CD4-positive, CD25-positive, alpha-beta regulatory T cell (primary cell): Measurements from ENCODE around the gene RRBP1. TPM values are rescaled to one million over a fixed set of nuclear protein-coding genes. Genes with fewer than 3 reads are reported as not detected.
A peak's percentile ranks its signal among the peaks of the same experiment; 100 is the strongest.

ENCODE experiments used
- ATAC-seq, 2 donors: fragments of 150-1000 bp; cut with Tn5 transposase; one replicate each; pipeline ENCODE4 v1.10.0; 2021; ENCODE audit warnings: low read depth in 2 of 2, moderate number of reproducible peaks in 2 of 2, moderate library complexity in 1 of 2
- DNase-seq, 3 donors: peaks; one replicate each; pipeline versions ENCODE4 v3.0.0 to v3.0.0-alpha.2; 2012 to 2022; ENCODE audit warnings: mixed read lengths in 1 of 3
- H3K27ac ChIP-seq: one replicate; pipeline ENCODE4 v1.7.0; 2013; ENCODE audit warnings: mild to moderate bottlenecking, low read length; ENCODE audit not compliant: insufficient read depth, poor library complexity, severe bottlenecking
- H3K27me3 ChIP-seq: one replicate; pipeline ENCODE4 v1.7.0; 2013; ENCODE audit warnings: low read length; ENCODE audit not compliant: control insufficient read depth, insufficient read depth
- H3K36me3 ChIP-seq: one replicate; pipeline ENCODE4 v1.7.0; 2013; ENCODE audit warnings: mild to moderate bottlenecking, low read length, moderate library complexity; ENCODE audit not compliant: control insufficient read depth, insufficient read depth
- H3K4me1 ChIP-seq: 2 replicates; pipeline ENCODE4 v1.7.0; 2013; ENCODE audit warnings: mild to moderate bottlenecking, low read length; ENCODE audit not compliant: insufficient read depth, control insufficient read depth, poor library complexity, severe bottlenecking
- H3K4me3 ChIP-seq: one replicate; pipeline ENCODE4 v1.7.0; 2013; ENCODE audit warnings: low read depth, mild to moderate bottlenecking, low read length, moderate library complexity
- H3K9me3 ChIP-seq, 2 experiments: 1 replicate in 1 of 2; 2 replicates in 1 of 2; pipeline ENCODE4 v1.7.0; 2013; ENCODE audit warnings: low read length in 2 of 2, mild to moderate bottlenecking in 1 of 2, moderate library complexity in 1 of 2; ENCODE audit not compliant: control insufficient read depth in 2 of 2
- H3K27ac Mint-ChIP-seq, 3 donors: one replicate each; pipeline ENCODE4 v1.8.0; 2020 to 2022; ENCODE audit warnings: mild to moderate bottlenecking in 3 of 3, mixed read lengths in 3 of 3, moderate library complexity in 2 of 3
- H3K27me3 Mint-ChIP-seq: one replicate; pipeline ENCODE4 v1.8.0; 2022; ENCODE audit warnings: mild to moderate bottlenecking, mixed read lengths
- H3K36me3 Mint-ChIP-seq: one replicate; pipeline ENCODE4 v1.8.0; 2020; ENCODE audit warnings: mixed read lengths
- H3K4me1 Mint-ChIP-seq, 4 donors: one replicate each; pipeline ENCODE4 v1.8.0; 2020 to 2022; ENCODE audit warnings: mixed read lengths in 4 of 4, mild to moderate bottlenecking in 1 of 4
- H3K4me3 Mint-ChIP-seq, 4 donors: one replicate each; pipeline ENCODE4 v1.8.0; 2020 to 2022; ENCODE audit warnings: mild to moderate bottlenecking in 4 of 4, mixed read lengths in 4 of 4, moderate library complexity in 3 of 4
- H3K9me3 Mint-ChIP-seq, 7 donors: one replicate each; pipeline ENCODE4 v1.8.0; 2020 to 2022; ENCODE audit warnings: mixed read lengths in 7 of 7, mild to moderate bottlenecking in 3 of 7, moderate library complexity in 2 of 7
- polyA plus RNA-seq, 4 donors: library from polyadenylated mRNA; unstranded; fragments of 300-500 nt; fragmentation: Illumina TruSeq; gene quantifications; one replicate each; pipeline ENCODE4 v1.2.3, GENCODE V29; 2021
- total RNA-seq: library from RNA; stranded (reverse); gene quantifications from one replicate; pipeline ENCODE4 v1.2.3, GENCODE V29; 2022

RRBP1 gene
- total and polyA plus RNA-seq, 5 donors from 2014 or later = 0.60 to 33.6 (median 1.8) TPM

- Mint-ChIP-seq H3K36me3 (no peaks in the 10 kb centered on the region), H3K27ac (peak overlapping the region in 1 of 3 donors; percentile 31), H3K9me3 (no peaks in the 10 kb centered on the region), H3K4me1 (peaks cover 0 to 5% (median 0%) of the 10 kb centered on the region in 4 donors), H3K4me3 (no peak overlapping the region), H3K27me3 (no peaks in the 10 kb centered on the region)
- Histone ChIP-seq H3K27ac (no peak overlapping the region), H3K4me3 (no peak overlapping the region), H3K36me3 (no peaks in the 10 kb centered on the region), H3K4me1 (no peaks in the 10 kb centered on the region), H3K27me3 (no peaks in the 10 kb centered on the region), H3K9me3 (no peaks in the 10 kb centered on the region)
- DNase-seq (no peak), ATAC-seq (no peak)
Observed at GRCh38 chr20:17647391-17648314, 34.4 kb downstream of the RRBP1 start.

- DNase-seq (no peak), ATAC-seq (no peak)
- Histone ChIP-seq H3K4me3 (no peak overlapping the region), H3K4me1 (no peaks in the 10 kb centered on the region), H3K27me3 (no peaks in the 10 kb centered on the region), H3K27ac (no peak overlapping the region), H3K36me3 (no peaks in the 10 kb centered on the region), H3K9me3 (no peaks in the 10 kb centered on the region)
- Mint-ChIP-seq H3K27me3 (no peaks in the 10 kb centered on the region), H3K27ac (peak overlapping the region in 1 of 3 donors; percentile 31), H3K36me3 (no peaks in the 10 kb centered on the region), H3K4me1 (peaks cover 0 to 2% (median 0%) of the 10 kb centered on the region in 4 donors), H3K4me3 (no peak overlapping the region), H3K9me3 (no peaks in the 10 kb centered on the region)
Observed at GRCh38 chr20:17646961-17647301, 35.1 kb downstream of the RRBP1 start.

GRCh38 chr20:17646209-17646960 lies 35.7 kb downstream of the RRBP1 start:
- Histone ChIP-seq H3K27ac (no peak overlapping the region), H3K36me3 (no peaks in the 10 kb centered on the region), H3K9me3 (no peaks in the 10 kb centered on the region), H3K4me1 (no peaks in the 10 kb centered on the region), H3K27me3 (no peaks in the 10 kb centered on the region), H3K4me3 (no peak overlapping the region)
- Mint-ChIP-seq H3K27ac (peak overlapping the region in 1 of 3 donors; percentile 26), H3K4me3 (no peak overlapping the region), H3K27me3 (no peaks in the 10 kb centered on the region), H3K36me3 (no peaks in the 10 kb centered on the region), H3K4me1 (peaks cover 0 to 2% (median 0%) of the 10 kb centered on the region in 4 donors), H3K9me3 (no peaks in the 10 kb centered on the region)
- ATAC-seq (no peak), DNase-seq (no peak)

GRCh38 chr20:17645546-17646208 lies 36.4 kb downstream of the RRBP1 start:
- H3K4me1 Mint-ChIP-seq = peaks cover 0 to 2% (median 0%) of the 10 kb centered on the region in 4 donors
- Histone ChIP-seq H3K27ac (no peak overlapping the region), H3K9me3 (no peaks in the 10 kb centered on the region), H3K4me3 (no peak overlapping the region), H3K36me3 (peaks cover 2% of the 10 kb centered on the region), H3K27me3 (no peaks in the 10 kb centered on the region), H3K4me1 (no peaks in the 10 kb centered on the region)
- no peak overlapping the region for H3K27ac Mint-ChIP-seq
- no peak overlapping the region for H3K4me3 Mint-ChIP-seq
- ATAC-seq (no peak), DNase-seq (no peak)
- H3K36me3 Mint-ChIP-seq = peaks cover 3% of the 10 kb centered on the region
- no peaks in the 10 kb centered on the region for H3K9me3 Mint-ChIP-seq
- no peaks in the 10 kb centered on the region for H3K27me3 Mint-ChIP-seq

DNA sequence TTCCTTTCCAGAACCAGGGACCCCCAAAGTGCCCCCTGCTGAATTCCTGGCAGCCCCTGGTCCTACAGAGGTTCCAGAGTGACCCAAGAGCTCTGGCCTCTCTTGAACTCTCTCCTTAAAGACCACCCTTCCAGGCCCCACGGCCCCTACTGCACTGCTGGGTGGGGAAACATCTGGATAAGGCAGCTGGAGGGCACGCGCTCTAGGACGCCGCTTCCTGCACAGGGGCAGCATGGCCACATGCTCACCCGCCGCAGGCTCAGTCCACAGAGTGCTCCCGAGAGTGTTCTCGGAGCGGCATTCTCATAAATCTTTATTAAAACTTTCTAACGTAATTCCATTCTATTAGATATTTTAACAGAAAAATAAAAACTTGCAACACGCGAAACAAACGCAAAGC lies 37.0 kb downstream of the RRBP1 start:
- Mint-ChIP-seq H3K9me3 (no peaks in the 10 kb centered on the region), H3K27me3 (no peaks in the 10 kb centered on the region), H3K4me1 (peaks cover 0 to 2% (median 0%) of the 10 kb centered on the region in 4 donors), H3K27ac (no peak overlapping the region), H3K4me3 (no peak overlapping the region), H3K36me3 (peaks cover 6% of the 10 kb centered on the region)
- Histone ChIP-seq H3K36me3 (peaks cover 2% of the 10 kb centered on the region), H3K27me3 (no peaks in the 10 kb centered on the region), H3K9me3 (no peaks in the 10 kb centered on the region), H3K4me1 (no peaks in the 10 kb centered on the region), H3K4me3 (no peak overlapping the region), H3K27ac (no peak overlapping the region)
- DNase-seq = no peak
- ATAC-seq = no peak

- no peaks in the 10 kb centered on the region for H3K27me3 Mint-ChIP-seq
- H3K36me3 Mint-ChIP-seq = peaks cover 6% of the 10 kb centered on the region
- no peaks in the 10 kb centered on the region for H3K27me3 ChIP-seq
- H3K4me1 Mint-ChIP-seq = peaks cover 0 to 2% (median 0%) of the 10 kb centered on the region in 4 donors
- H3K4me3 Mint-ChIP-seq = no peak overlapping the region
- ATAC-seq (no peak), DNase-seq (no peak)
- no peak overlapping the region for H3K27ac ChIP-seq
- no peak overlapping the region for H3K4me3 ChIP-seq
- H3K27ac Mint-ChIP-seq = peak overlapping the region in 1 of 3 donors; percentile 23
- H3K36me3 ChIP-seq = peaks cover 2% of the 10 kb centered on the region
- no peaks in the 10 kb centered on the region for H3K9me3 Mint-ChIP-seq
- no peaks in the 10 kb centered on the region for H3K4me1 ChIP-seq
- H3K9me3 ChIP-seq = no peaks in the 10 kb centered on the region
Observed at GRCh38 chr20:17644451-17644850, 37.6 kb downstream of the RRBP1 start.

DNA sequence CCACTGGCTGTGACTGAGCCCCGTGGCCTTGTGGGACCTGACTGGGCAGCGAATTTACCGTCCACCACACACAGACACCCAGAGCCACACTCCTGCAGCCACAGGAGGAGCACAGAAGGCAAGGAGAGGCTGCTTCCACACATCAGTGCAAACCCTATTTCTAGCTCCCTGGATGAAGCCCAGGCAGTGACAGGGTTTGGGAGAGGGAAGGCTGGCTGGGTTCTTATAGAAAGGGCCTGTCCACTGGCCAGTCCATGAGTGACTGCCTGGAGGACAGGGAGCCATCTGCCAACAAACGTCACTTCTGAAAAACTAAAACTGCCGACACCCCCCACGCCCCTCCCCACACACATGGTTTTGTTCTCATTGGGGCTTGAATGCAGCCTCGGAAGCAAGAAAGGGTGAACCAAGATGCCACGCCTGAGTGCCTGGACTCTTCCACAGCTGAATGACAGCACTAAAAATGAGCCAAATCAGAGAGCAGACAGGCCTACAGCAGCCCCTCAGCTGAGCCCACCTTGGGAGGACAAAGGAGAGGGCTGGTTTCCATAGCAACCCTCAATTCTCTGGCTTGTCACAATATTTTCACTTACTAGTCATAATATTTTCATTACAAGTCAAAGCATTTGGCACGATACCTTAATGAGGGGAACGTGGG lies 38.4 kb downstream of the RRBP1 start:
- Histone ChIP-seq H3K36me3 (peaks cover 2% of the 10 kb centered on the region), H3K27ac (no peak overlapping the region), H3K9me3 (no peaks in the 10 kb centered on the region), H3K27me3 (no peaks in the 10 kb centered on the region), H3K4me3 (no peak overlapping the region), H3K4me1 (no peaks in the 10 kb centered on the region)
- H3K4me3 Mint-ChIP-seq = no peak overlapping the region
- no peaks in the 10 kb centered on the region for H3K4me1 Mint-ChIP-seq
- no peak overlapping the region for H3K27ac Mint-ChIP-seq
- peaks cover 6% of the 10 kb centered on the region for H3K36me3 Mint-ChIP-seq
- H3K9me3 Mint-ChIP-seq = no peaks in the 10 kb centered on the region
- ATAC-seq (no peak), DNase-seq (no peak)
- no peaks in the 10 kb centered on the region for H3K27me3 Mint-ChIP-seq
